AG08395 (cell line): ENCODE data around the gene MFSD1.

Experiments used
- DNase-seq: peaks from one replicate; pipeline ENCODE4 v3.0.0; 2012; ENCODE audit warnings: mixed read lengths, low spot score

The MFSD1 gene

GRCh38 chr3:158819282-158819681, 17.4 kb downstream of the MFSD1 start:
- no peak for DNase-seq

- DNase-seq: no peak
These were observed 18.7 kb downstream of the MFSD1 start for GRCh38 chr3:158820521-158820920.

- DNase-seq: no peak
These were observed 20.0 kb downstream of the MFSD1 start for GRCh38 chr3:158821847-158822246.

GRCh38 chr3:158823426-158823825, 21.6 kb downstream of the MFSD1 start:
- no peak for DNase-seq

- no peak for DNase-seq
These were observed 25.9 kb downstream of the MFSD1 start for GRCh38 chr3:158827773-158828172.

GRCh38 chr3:158830391-158830790, 28.5 kb downstream of the MFSD1 start:
- no peak for DNase-seq

GRCh38 chr3:158831861-158832260, 30.0 kb downstream of the MFSD1 start:
- DNase-seq: no peak

GRCh38 chr3:158835631-158836030, 33.8 kb downstream of the MFSD1 start:
- no peak for DNase-seq

GRCh38 chr3:158836312-158836711, 34.5 kb downstream of the MFSD1 start:
- no peak for DNase-seq

GRCh38 chr3:158837240-158837639, 35.4 kb downstream of the MFSD1 start:
- no peak for DNase-seq

GRCh38 chr3:158839966-158840365, 38.1 kb downstream of the MFSD1 start:
- DNase-seq: no peak

- no peak for DNase-seq
These were observed 39.5 kb downstream of the MFSD1 start for GRCh38 chr3:158841387-158841786.

- DNase-seq: no peak
These were observed 41.1 kb downstream of the MFSD1 start for GRCh38 chr3:158842976-158843375.

- DNase-seq: peak; percentile 28
These were observed 44.0 kb downstream of the MFSD1 start for GRCh38 chr3:158845765-158846350.

GRCh38 chr3:158846803-158847451, 45.1 kb downstream of the MFSD1 start:
- DNase-seq: no peak

GRCh38 chr3:158847452-158847821, 45.6 kb downstream of the MFSD1 start:
- DNase-seq: no peak

GRCh38 chr3:158847885-158848284, 46.0 kb downstream of the MFSD1 start:
- no peak for DNase-seq

GRCh38 chr3:158849757-158850156, 47.9 kb downstream of the MFSD1 start:
- DNase-seq: no peak

GRCh38 chr3:158859362-158859761, 57.5 kb downstream of the MFSD1 start:
- DNase-seq: no peak

GRCh38 chr3:158863247-158863646, 61.4 kb downstream of the MFSD1 start:
- DNase-seq: no peak

- DNase-seq: no peak
These were observed 62.6 kb downstream of the MFSD1 start for GRCh38 chr3:158864492-158864891.

GRCh38 chr3:158875700-158876099, 73.8 kb downstream of the MFSD1 start:
- DNase-seq: no peak
